ENCODE results near the gene SNX19. TPM values are rescaled to one million over a fixed set of nuclear protein-coding genes. Genes with fewer than 3 reads are reported as not detected.

Gene SNX19
- polyA plus RNA-seq, 1 of the 3 experiments (the other 2 are of a cell fraction) = 16.6 TPM

- ChIA-PET POLR2A (no interaction called here), CTCF (interaction anchor here (0.8 to 25.0 kb wide), 5 partner anchors 13 to 445 kb away, joined by 3 to 747 read pairs (median 30); partner anchors contain the start of genes ADAMTS15, ADAMTS8 and SNX19)
- no peak overlapping the region for H3K4me3 ChIP-seq (ENCODE audit: low read depth in 2 of 2, low read length in 1 of 2)
- DNase-seq = no peak
- TF ChIP-seq RXRA (IDR thresholded peaks at IDR 0.05; ENCODE audit: borderline replicate concordance, low read depth) = no peak
- 98% methylated on average over 7 of the region's 7 CpGs for WGBS (ENCODE audit: low lambda C conversion rate)
- H3K27me3 ChIP-seq (ENCODE audit: insufficient read depth) = no peaks in the 10 kb centered on the region
- H3K4me2 ChIP-seq = no peak overlapping the region
- H3K27ac ChIP-seq (ENCODE audit: low read depth in 2 of 2, low read length in 1 of 2) = no peak overlapping the region
- peaks cover 63 to 91% of the 10 kb centered on the region in 2 experiments for H3K36me3 ChIP-seq (replicated peaks in 1 of 2; ENCODE audit: control insufficient read depth in 1 of 2, insufficient read depth in 2 of 2, low read length in 1 of 2)
- H3K79me2 ChIP-seq (ENCODE audit: insufficient read depth) = no peaks in the 10 kb centered on the region
- H3K9me3 ChIP-seq = no peaks in the 10 kb centered on the region
- no peaks in the 10 kb centered on the region for H4K20me1 ChIP-seq (ENCODE audit: insufficient read depth)
- no peak overlapping the region for H3K9ac ChIP-seq
- H3K4me1 ChIP-seq (ENCODE audit: control insufficient read depth in 1 of 2, insufficient read depth in 2 of 2, low read depth in 1 of 2, low read length in 1 of 2) = no peaks in the 10 kb centered on the region
- no peaks in the 10 kb centered on the region for H3F3A ChIP-seq (replicated peaks; ENCODE audit: insufficient read depth)
- H3K9me2 ChIP-seq = no peaks in the 10 kb centered on the region
- H2AFZ ChIP-seq (ENCODE audit: low read depth) = no peak overlapping the region
These were observed 34.7 kb downstream of the SNX19 start for GRCh38 chr11:130881475-130882137.

GRCh38 chr11:130879836-130880235 lies 36.4 kb downstream of the SNX19 start:
- no peak overlapping the region for H2AFZ ChIP-seq (ENCODE audit: low read depth)
- ChIA-PET POLR2A (no interaction called here), CTCF (interaction anchor here (0.9 to 25.0 kb wide), 4 partner anchors 14 to 444 kb away, joined by 3 to 747 read pairs (median 68); partner anchors contain the start of genes ADAMTS15, ADAMTS8 and SNX19)
- no peaks in the 10 kb centered on the region for H3K9me3 ChIP-seq
- no peaks in the 10 kb centered on the region for H3K27me3 ChIP-seq (ENCODE audit: insufficient read depth)
- H3K4me3 ChIP-seq (ENCODE audit: low read depth in 2 of 2, low read length in 1 of 2) = no peak overlapping the region
- H3K4me1 ChIP-seq (ENCODE audit: control insufficient read depth in 1 of 2, insufficient read depth in 2 of 2, low read depth in 1 of 2, low read length in 1 of 2) = peaks cover 0 to 5% of the 10 kb centered on the region in 2 experiments; a peak in 1 of 4 replicates
- H3F3A ChIP-seq (replicated peaks; ENCODE audit: insufficient read depth) = peaks cover 5% of the 10 kb centered on the region
- H3K79me2 ChIP-seq (ENCODE audit: insufficient read depth) = no peaks in the 10 kb centered on the region
- TF ChIP-seq USF1 (IDR thresholded peaks at IDR 0.05; ENCODE audit: borderline replicate concordance, low read depth) (no peak), RCOR1 (IDR thresholded peaks at IDR 0.05; ENCODE audit: low read length) (no peak), FOXM1 (IDR thresholded peaks at IDR 0.05; ENCODE audit: low read depth) (no peak), NFIC (IDR thresholded peaks at IDR 0.05; ENCODE audit: borderline replicate concordance) (no peak), USF2 (IDR thresholded peaks at IDR 0.05; ENCODE audit: borderline replicate concordance, low read depth, low read length) (no peak), EP300 (IDR thresholded peaks at IDR 0.05; ENCODE audit: borderline replicate concordance in 1 of 2, low read depth in 1 of 2, low read length in 1 of 2) (no peak), RFX5 (IDR thresholded peaks at IDR 0.05; ENCODE audit: low read length) (no peak), TCF12 (IDR thresholded peaks at IDR 0.05) (no peak), SIN3A (IDR thresholded peaks at IDR 0.05; ENCODE audit: borderline replicate concordance, low read depth, low read length) (no peak), YY1 (IDR thresholded peaks at IDR 0.05; ENCODE audit: low read depth) (no peak), TAF1 (IDR thresholded peaks at IDR 0.05; ENCODE audit: borderline replicate concordance, low read depth, low read length) (no peak), ZBTB33 (IDR thresholded peaks at IDR 0.05; ENCODE audit: borderline replicate concordance, low read depth) (no peak), ELF1 (IDR thresholded peaks at IDR 0.05) (no peak), RAD21 (IDR thresholded peaks at IDR 0.05; ENCODE audit: low read length) (no peak), GATA2 (CRISPR knock-in tag; IDR thresholded peaks at IDR 0.05) (no peak), POLR2AphosphoS5 (IDR thresholded peaks at IDR 0.05; ENCODE audit: low read depth, low read length) (no peak), EZH2phosphoT487 (IDR thresholded peaks at IDR 0.05; ENCODE audit: borderline replicate concordance, low read depth) (no peak), TEAD4 (IDR thresholded peaks at IDR 0.05; ENCODE audit: borderline replicate concordance, insufficient read depth) (no peak), SMC3 (IDR thresholded peaks at IDR 0.05; ENCODE audit: low read depth, low read length) (no peak), CTCF (IDR thresholded peaks at IDR 0.05) (no peak)
- H3K27ac ChIP-seq (ENCODE audit: low read depth in 2 of 2, low read length in 1 of 2) = no peak overlapping the region
- no peaks in the 10 kb centered on the region for H4K20me1 ChIP-seq (ENCODE audit: insufficient read depth)
- H3K9me2 ChIP-seq = no peaks in the 10 kb centered on the region
- H3K9ac ChIP-seq = no peak overlapping the region
- H3K4me2 ChIP-seq = no peak overlapping the region
- DNase-seq = no peak
- H3K36me3 ChIP-seq (replicated peaks in 1 of 2; ENCODE audit: control insufficient read depth in 1 of 2, insufficient read depth in 2 of 2, low read length in 1 of 2) = peaks cover 70 to 83% of the 10 kb centered on the region in 2 experiments

All from SK-N-SH (cell line).